Testis (tissue), 2 donors: ENCODE results near the gene DNAI1.
A peak's percentile ranks its signal among the peaks of the same experiment; 100 is the strongest.

Source experiments
- CTCF ChIP-seq, 3 experiments: fragments of 450-650 bp in 2 of 3; fragments of 200-600 bp in 1 of 3; sonication (generic) in 1 of 3; IDR thresholded peaks; one replicate each; pipeline ENCODE4 v1.5.1; 2016 to 2019; ENCODE audit warnings: antibody characterized with exemption in 3 of 3, mild to moderate bottlenecking in 2 of 3, moderate library complexity in 1 of 3
- POLR2A ChIP-seq: fragments of 450-650 bp; IDR thresholded peaks from one replicate; pipeline ENCODE4 v1.6.1; 2017; ENCODE audit warnings: antibody characterized with exemption, mild to moderate bottlenecking, moderate library complexity

GRCh38 chr9:34437006-34437925 is 21.3 kb upstream of the DNAI1 start:
- TF ChIP-seq POLR2A (no peak), CTCF (IDR thresholded peaks at IDR 0.05) (peak; percentile 35 to 60 (median 59))
